SHP77 (cell line): Measurements from ENCODE around the gene MGRN1.

Experiments
- DNase-seq, 2 experiments: peaks; one replicate each; lab custom pipeline; 2025; lab: John Stamatoyannopoulos, UW

MGRN1 gene

GRCh38 chr16:4654011-4654963 is 29.7 kb downstream of the MGRN1 start:
- DNase-seq = no peak

- no peak for DNase-seq
Observed at GRCh38 chr16:4654964-4655590, 30.5 kb downstream of the MGRN1 start.

GRCh38 chr16:4655801-4656200 is 31.2 kb downstream of the MGRN1 start:
- no peak for DNase-seq

GRCh38 chr16:4656221-4656620 is 31.6 kb downstream of the MGRN1 start:
- DNase-seq = no peak

GRCh38 chr16:4656695-4657686 is 32.4 kb downstream of the MGRN1 start:
- no peak for DNase-seq

- no peak for DNase-seq
Observed at GRCh38 chr16:4659363-4660353, 35.0 kb downstream of the MGRN1 start.

- DNase-seq = no peak
Observed at GRCh38 chr16:4660454-4661007, 35.9 kb downstream of the MGRN1 start.

GRCh38 chr16:4661661-4662060 is 37.0 kb downstream of the MGRN1 start:
- no peak for DNase-seq

- DNase-seq = no peak
Observed at GRCh38 chr16:4663465-4663776, 38.8 kb downstream of the MGRN1 start.

GRCh38 chr16:4663777-4664465 is 39.3 kb downstream of the MGRN1 start:
- DNase-seq = no peak

- DNase-seq = no peak
Observed at GRCh38 chr16:4664538-4665418, 40.2 kb downstream of the MGRN1 start.

- DNase-seq = no peak
Observed at GRCh38 chr16:4666537-4667202, 42.0 kb downstream of the MGRN1 start.

GRCh38 chr16:4667203-4667963 is 42.8 kb downstream of the MGRN1 start:
- no peak for DNase-seq

GRCh38 chr16:4668313-4668960 is 43.8 kb downstream of the MGRN1 start:
- no peak for DNase-seq

GRCh38 chr16:4673387-4674046 is 48.9 kb downstream of the MGRN1 start:
- no peak for DNase-seq

GRCh38 chr16:4674926-4675530 is 50.4 kb downstream of the MGRN1 start:
- no peak for DNase-seq
